Measurements from ENCODE around the gene PPARGC1A. TPM values are rescaled to one million over a fixed set of nuclear protein-coding genes. Genes with fewer than 3 reads are reported as not detected.

PPARGC1A gene
- total and polyA plus RNA-seq, 2 experiments from 2014 or later, result 0.76 to 3.3 TPM

DNA sequence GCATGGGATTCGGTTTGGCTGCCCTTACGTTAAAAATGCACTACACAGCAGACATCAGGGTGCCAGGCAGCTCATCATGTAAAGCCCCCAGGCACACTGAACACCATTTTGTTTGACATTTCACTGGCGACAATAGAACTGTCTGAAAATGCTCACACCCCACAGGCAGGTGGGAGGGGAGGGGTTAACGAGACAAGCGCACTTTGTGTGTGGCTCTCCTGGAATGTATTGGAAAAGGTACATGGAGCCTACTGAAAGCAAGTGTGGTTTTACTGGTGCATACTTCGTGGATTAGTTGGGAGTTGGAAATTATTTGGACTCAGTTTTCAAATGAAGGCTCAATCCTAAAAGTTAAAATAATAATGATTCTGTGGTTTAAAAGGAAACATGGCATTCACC, 31.6 kb upstream of the PPARGC1A start:
- Mint-ChIP-seq H3K27me3 (ENCODE audit: insufficient read depth, low read depth, poor library complexity) (no peaks in the 10 kb centered on the region), H3K4me1 (peaks cover 16% of the 10 kb centered on the region), H3K27ac (peak overlapping the region; percentile 24; the same call in 1 of the 2 replicates), H3K9me3 (no peaks in the 10 kb centered on the region), H3K4me3 (no peak overlapping the region), H3K36me3 (ENCODE audit: low read depth) (no peaks in the 10 kb centered on the region)
- Histone ChIP-seq H3K79me2 (replicated peaks; ENCODE audit: insufficient read depth) (no peaks in the 10 kb centered on the region), H3K4me1 (ENCODE audit: insufficient read depth) (no peaks in the 10 kb centered on the region; the same call in 1 of the 2 replicates), H3K27ac (ENCODE audit: low read depth) (no peak overlapping the region), H3K27me3 (ENCODE audit: insufficient read depth) (no peaks in the 10 kb centered on the region), H3K4me3 (no peak overlapping the region), H3K9me2 (ENCODE audit: insufficient read depth) (no peaks in the 10 kb centered on the region), H3F3A (replicated peaks; ENCODE audit: low read depth) (no peaks in the 10 kb centered on the region), H3K36me3 (ENCODE audit: insufficient read depth) (no peaks in the 10 kb centered on the region), H2AFZ (0 out of 2 replicates have a peak overlapping the region, but pooled peaks have one; percentile 47), H3K4me2 (no peak overlapping the region), H4K20me1 (replicated peaks; ENCODE audit: insufficient read depth) (no peaks in the 10 kb centered on the region)
- no peak for TF ChIP-seq ZNF114 (CRISPR knock-in tag; IDR thresholded peaks at IDR 0.05)
- no peak for TF ChIP-seq ZNF331 (CRISPR knock-in tag; IDR thresholded peaks at IDR 0.05; ENCODE audit: low read depth)
- no peak for TF ChIP-seq EZH2phosphoT487 (IDR thresholded peaks at IDR 0.05; ENCODE audit: unreplicated experiment)
- TF ChIP-seq EZH2 (IDR thresholded peaks at IDR 0.05; ENCODE audit: low read depth, unreplicated experiment), result no peak
- TF ChIP-seq POLR2AphosphoS5 (IDR thresholded peaks at IDR 0.05; ENCODE audit: low read depth), result no peak
- TF ChIP-seq, protein P1, sequence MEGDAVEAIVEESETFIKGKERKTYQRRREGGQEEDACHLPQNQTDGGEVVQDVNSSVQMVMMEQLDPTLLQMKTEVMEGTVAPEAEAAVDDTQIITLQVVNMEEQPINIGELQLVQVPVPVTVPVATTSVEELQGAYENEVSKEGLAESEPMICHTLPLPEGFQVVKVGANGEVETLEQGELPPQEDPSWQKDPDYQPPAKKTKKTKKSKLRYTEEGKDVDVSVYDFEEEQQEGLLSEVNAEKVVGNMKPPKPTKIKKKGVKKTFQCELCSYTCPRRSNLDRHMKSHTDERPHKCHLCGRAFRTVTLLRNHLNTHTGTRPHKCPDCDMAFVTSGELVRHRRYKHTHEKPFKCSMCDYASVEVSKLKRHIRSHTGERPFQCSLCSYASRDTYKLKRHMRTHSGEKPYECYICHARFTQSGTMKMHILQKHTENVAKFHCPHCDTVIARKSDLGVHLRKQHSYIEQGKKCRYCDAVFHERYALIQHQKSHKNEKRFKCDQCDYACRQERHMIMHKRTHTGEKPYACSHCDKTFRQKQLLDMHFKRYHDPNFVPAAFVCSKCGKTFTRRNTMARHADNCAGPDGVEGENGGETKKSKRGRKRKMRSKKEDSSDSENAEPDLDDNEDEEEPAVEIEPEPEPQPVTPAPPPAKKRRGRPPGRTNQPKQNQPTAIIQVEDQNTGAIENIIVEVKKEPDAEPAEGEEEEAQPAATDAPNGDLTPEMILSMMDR (conservative IDR thresholded peaks at IDR 0.05; ENCODE audit: low read depth in 2 of 2), result no peak
- ATAC-seq, result no peak
- no peak for DNase-seq (ENCODE audit: low spot score)

DNA sequence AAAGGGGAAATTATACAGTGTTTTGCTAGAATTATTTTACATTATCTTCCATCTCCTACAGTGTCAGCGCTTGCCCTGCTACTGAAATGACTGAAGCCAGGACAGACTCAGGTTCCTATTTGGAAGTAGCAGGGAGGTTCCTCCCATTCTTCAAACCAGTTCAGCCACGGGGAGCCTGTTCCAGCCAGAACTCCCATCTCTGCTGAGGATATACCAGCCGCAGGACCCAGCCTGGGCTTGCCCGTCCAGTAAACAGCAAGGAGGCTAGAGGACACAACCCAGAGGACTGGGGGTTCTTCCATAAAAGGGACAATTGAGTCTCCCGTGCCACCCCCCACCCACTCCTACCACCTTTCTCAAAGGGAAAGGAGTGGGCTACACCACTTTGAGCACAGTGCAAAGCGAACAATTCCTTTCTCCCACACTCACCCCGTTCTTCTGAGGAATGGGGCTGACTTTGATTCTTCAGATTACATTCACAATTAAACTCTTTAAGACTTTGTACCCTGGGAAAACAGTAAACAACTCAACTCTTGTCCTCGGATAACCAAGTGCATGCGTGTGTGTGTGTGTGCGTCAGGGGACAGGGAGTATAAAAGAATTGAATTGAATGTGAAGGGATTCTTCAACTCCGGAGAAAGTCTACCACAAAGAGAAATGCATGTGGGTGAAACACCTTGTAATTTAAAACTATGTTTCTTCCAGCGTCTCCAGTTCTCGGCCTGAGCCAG, 31.0 kb upstream of the PPARGC1A start:
- no peaks in the 10 kb centered on the region for H3K36me3 ChIP-seq (ENCODE audit: insufficient read depth)
- no peak overlapping the region for H3K27ac ChIP-seq (ENCODE audit: low read depth)
- H3K27me3 ChIP-seq (ENCODE audit: insufficient read depth), result no peaks in the 10 kb centered on the region
- H3K27me3 Mint-ChIP-seq (ENCODE audit: insufficient read depth, low read depth, poor library complexity), result no peaks in the 10 kb centered on the region
- H3K9me3 Mint-ChIP-seq, result no peaks in the 10 kb centered on the region
- H3F3A ChIP-seq (replicated peaks; ENCODE audit: low read depth), result no peaks in the 10 kb centered on the region
- H3K9me2 ChIP-seq (ENCODE audit: insufficient read depth), result no peaks in the 10 kb centered on the region
- no peak overlapping the region for H3K27ac Mint-ChIP-seq
- 0 out of 2 replicates have a peak overlapping the region, but pooled peaks have one; percentile 47 for H2AFZ ChIP-seq
- no peak for TF ChIP-seq POLR2AphosphoS5 (IDR thresholded peaks at IDR 0.05; ENCODE audit: low read depth)
- no peak for TF ChIP-seq STAT1 (IDR thresholded peaks at IDR 0.05; ENCODE audit: unreplicated experiment)
- TF ChIP-seq JUNB (IDR thresholded peaks at IDR 0.05; ENCODE audit: unreplicated experiment), result no peak
- TF ChIP-seq NANOG (IDR thresholded peaks at IDR 0.05; ENCODE audit: borderline replicate concordance), result no peak
- TF ChIP-seq ZNF114 (CRISPR knock-in tag; IDR thresholded peaks at IDR 0.05), result no peak
- TF ChIP-seq EZH2 (IDR thresholded peaks at IDR 0.05; ENCODE audit: low read depth, unreplicated experiment), result no peak
- TF ChIP-seq, protein P2, sequence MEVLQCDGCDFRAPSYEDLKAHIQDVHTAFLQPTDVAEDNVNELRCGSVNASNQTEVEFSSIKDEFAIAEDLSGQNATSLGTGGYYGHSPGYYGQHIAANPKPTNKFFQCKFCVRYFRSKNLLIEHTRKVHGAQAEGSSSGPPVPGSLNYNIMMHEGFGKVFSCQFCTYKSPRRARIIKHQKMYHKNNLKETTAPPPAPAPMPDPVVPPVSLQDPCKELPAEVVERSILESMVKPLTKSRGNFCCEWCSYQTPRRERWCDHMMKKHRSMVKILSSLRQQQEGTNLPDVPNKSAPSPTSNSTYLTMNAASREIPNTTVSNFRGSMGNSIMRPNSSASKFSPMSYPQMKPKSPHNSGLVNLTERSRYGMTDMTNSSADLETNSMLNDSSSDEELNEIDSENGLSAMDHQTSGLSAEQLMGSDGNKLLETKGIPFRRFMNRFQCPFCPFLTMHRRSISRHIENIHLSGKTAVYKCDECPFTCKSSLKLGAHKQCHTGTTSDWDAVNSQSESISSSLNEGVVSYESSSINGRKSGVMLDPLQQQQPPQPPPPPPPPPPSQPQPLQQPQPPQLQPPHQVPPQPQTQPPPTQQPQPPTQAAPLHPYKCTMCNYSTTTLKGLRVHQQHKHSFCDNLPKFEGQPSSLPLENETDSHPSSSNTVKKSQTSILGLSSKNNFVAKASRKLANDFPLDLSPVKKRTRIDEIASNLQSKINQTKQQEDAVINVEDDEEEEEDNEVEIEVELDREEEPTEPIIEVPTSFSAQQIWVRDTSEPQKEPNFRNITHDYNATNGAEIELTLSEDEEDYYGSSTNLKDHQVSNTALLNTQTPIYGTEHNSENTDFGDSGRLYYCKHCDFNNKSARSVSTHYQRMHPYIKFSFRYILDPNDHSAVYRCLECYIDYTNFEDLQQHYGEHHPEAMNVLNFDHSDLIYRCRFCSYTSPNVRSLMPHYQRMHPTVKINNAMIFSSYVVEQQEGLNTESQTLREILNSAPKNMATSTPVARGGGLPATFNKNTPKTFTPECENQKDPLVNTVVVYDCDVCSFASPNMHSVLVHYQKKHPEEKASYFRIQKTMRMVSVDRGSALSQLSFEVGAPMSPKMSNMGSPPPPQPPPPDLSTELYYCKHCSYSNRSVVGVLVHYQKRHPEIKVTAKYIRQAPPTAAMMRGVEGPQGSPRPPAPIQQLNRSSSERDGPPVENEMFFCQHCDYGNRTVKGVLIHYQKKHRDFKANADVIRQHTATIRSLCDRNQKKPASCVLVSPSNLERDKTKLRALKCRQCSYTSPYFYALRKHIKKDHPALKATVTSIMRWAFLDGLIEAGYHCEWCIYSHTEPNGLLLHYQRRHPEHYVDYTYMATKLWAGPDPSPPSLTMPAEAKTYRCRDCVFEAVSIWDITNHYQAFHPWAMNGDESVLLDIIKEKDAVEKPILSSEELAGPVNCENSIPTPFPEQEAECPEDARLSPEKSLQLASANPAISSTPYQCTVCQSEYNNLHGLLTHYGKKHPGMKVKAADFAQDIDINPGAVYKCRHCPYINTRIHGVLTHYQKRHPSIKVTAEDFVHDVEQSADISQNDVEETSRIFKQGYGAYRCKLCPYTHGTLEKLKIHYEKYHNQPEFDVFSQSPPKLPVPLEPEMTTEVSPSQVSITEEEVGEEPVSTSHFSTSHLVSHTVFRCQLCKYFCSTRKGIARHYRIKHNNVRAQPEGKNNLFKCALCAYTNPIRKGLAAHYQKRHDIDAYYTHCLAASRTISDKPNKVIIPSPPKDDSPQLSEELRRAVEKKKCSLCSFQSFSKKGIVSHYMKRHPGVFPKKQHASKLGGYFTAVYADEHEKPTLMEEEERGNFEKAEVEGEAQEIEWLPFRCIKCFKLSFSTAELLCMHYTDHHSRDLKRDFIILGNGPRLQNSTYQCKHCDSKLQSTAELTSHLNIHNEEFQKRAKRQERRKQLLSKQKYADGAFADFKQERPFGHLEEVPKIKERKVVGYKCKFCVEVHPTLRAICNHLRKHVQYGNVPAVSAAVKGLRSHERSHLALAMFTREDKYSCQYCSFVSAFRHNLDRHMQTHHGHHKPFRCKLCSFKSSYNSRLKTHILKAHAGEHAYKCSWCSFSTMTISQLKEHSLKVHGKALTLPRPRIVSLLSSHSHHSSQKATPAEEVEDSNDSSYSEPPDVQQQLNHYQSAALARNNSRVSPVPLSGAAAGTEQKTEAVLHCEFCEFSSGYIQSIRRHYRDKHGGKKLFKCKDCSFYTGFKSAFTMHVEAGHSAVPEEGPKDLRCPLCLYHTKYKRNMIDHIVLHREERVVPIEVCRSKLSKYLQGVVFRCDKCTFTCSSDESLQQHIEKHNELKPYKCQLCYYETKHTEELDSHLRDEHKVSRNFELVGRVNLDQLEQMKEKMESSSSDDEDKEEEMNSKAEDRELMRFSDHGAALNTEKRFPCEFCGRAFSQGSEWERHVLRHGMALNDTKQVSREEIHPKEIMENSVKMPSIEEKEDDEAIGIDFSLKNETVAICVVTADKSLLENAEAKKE (CRISPR knock-in tag; IDR thresholded peaks at IDR 0.05), result no peak
- TF ChIP-seq CREB1 (CRISPR knock-in tag; IDR thresholded peaks at IDR 0.05; ENCODE audit: low read depth), result no peak
- H3K4me3 ChIP-seq, result no peak overlapping the region
- H3K4me1 ChIP-seq (ENCODE audit: insufficient read depth), result no peaks in the 10 kb centered on the region; the same call in 1 of the 2 replicates
- peaks cover 16% of the 10 kb centered on the region; the same call in 2 of the 3 replicates for H3K4me1 Mint-ChIP-seq
- ATAC-seq (peak; percentile 65), DNase-seq (ENCODE audit: low spot score) (no peak)
- H4K20me1 ChIP-seq (replicated peaks; ENCODE audit: insufficient read depth), result no peaks in the 10 kb centered on the region
- no peak overlapping the region for H3K4me3 Mint-ChIP-seq
- no peaks in the 10 kb centered on the region for H3K36me3 Mint-ChIP-seq (ENCODE audit: low read depth)
- no peak overlapping the region for H3K4me2 ChIP-seq
- H3K79me2 ChIP-seq (replicated peaks; ENCODE audit: insufficient read depth), result no peaks in the 10 kb centered on the region
